Measurements from ENCODE around the gene AP1G1.

The AP1G1 gene

DNA sequence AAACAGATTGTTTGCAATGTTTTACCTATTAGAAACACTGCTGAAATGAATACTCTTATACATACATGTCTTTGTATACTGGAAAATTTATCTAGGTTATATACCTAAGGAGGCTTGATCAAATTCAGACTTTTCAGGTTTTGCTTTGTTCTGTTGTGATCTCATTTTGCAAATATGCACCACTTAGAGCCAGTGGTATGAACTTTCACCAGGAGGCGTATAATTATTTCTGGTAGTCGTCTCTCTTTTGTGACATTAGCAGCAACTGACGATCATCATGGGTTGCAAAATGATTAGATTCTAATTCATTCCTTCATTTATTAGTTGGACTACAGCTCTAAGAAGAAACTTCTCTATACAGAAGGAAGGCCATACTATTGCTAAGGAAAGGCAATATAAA, 26.9 kb downstream of the AP1G1 start:
- TF ChIP-seq, protein P1, sequence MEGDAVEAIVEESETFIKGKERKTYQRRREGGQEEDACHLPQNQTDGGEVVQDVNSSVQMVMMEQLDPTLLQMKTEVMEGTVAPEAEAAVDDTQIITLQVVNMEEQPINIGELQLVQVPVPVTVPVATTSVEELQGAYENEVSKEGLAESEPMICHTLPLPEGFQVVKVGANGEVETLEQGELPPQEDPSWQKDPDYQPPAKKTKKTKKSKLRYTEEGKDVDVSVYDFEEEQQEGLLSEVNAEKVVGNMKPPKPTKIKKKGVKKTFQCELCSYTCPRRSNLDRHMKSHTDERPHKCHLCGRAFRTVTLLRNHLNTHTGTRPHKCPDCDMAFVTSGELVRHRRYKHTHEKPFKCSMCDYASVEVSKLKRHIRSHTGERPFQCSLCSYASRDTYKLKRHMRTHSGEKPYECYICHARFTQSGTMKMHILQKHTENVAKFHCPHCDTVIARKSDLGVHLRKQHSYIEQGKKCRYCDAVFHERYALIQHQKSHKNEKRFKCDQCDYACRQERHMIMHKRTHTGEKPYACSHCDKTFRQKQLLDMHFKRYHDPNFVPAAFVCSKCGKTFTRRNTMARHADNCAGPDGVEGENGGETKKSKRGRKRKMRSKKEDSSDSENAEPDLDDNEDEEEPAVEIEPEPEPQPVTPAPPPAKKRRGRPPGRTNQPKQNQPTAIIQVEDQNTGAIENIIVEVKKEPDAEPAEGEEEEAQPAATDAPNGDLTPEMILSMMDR (IDR thresholded peaks at IDR 0.05; ENCODE audit: control extremely low read depth, extremely low read depth, low read depth, missing control alignments): no peak
- no peak for DNase-seq (ENCODE audit: extremely low spot score)
- CTCF ChIA-PET: interaction anchor here (1.2 to 1.9 kb wide), 4 partner anchors 11 to 71 kb away, joined by 3 to 6 read pairs (median 3); no protein-coding TSS in a partner anchor
- POLR2A ChIA-PET: no interaction called here

DNA sequence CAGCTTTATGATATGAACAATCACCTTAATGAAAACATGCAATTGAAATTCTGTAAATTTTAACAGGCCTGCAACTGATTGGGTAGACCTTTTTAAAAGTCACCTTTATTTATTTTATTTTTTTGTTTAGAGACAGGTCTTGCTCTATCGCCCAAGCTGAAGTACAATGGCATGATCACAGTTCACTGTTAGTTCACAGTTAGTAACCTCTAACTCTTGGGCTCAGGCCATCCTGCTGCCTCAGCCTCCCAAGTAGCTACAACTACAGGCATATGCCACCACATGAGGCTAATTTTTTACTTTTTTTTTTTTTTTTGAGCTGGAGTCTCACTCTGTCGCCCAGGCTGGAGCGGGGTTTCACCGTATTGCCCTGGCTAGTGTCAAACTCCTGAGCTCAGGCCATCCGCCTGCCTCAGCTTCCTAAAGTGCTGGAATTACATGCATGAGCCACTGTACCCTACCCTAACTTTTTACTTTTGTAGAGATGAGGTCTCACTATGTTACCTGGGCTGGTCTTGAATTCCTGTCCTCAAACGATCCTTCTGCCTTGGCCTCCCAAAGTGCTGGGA, 28.0 kb downstream of the AP1G1 start:
- no peak for DNase-seq (ENCODE audit: extremely low spot score)
- ChIA-PET POLR2A (interaction anchor here (0.6 to 0.9 kb wide), 3 partner anchors 24 to 147 kb away, joined by 3 to 4 read pairs (median 4); partner anchors contain the start of gene AP1G1), CTCF (interaction anchor here (1.0 to 1.9 kb wide), 4 partner anchors 14 to 102 kb away, joined by 3 to 6 read pairs (median 3); no protein-coding TSS in a partner anchor)
- TF ChIP-seq, protein P1 (IDR thresholded peaks at IDR 0.05; ENCODE audit: control extremely low read depth, extremely low read depth, low read depth, missing control alignments): no peak

DNA sequence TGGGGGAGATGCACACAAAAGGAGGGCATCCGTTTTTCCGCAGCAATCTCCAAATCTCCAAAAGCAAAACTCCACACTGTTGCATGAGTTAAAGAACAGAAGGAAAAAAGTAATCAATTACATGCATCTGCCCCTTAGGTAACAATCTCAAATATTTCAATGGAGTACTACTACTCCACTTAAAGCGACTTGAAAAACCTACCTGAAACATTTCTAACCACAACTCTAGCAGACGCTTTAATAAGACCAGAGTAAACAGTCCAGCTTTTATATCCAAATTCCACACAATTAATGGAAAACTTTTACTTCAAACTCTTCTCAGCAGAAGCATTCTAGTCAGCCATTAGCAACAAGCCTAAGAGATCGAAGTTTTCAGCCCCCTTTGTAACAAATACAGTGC, 29.9 kb downstream of the AP1G1 start:
- ChIA-PET POLR2A (interaction anchor here (0.6 to 0.7 kb wide), 2 partner anchors 111 to 118 kb away, joined by 4 read pairs; no protein-coding TSS in a partner anchor), CTCF (interaction anchor here (1.1 kb wide), 1 partner anchor 11 kb away, joined by 5 read pairs; no protein-coding TSS in a partner anchor)
- no peak for DNase-seq (ENCODE audit: extremely low spot score)
- TF ChIP-seq, protein P1 (IDR thresholded peaks at IDR 0.05; ENCODE audit: control extremely low read depth, extremely low read depth, low read depth, missing control alignments): no peak

DNA sequence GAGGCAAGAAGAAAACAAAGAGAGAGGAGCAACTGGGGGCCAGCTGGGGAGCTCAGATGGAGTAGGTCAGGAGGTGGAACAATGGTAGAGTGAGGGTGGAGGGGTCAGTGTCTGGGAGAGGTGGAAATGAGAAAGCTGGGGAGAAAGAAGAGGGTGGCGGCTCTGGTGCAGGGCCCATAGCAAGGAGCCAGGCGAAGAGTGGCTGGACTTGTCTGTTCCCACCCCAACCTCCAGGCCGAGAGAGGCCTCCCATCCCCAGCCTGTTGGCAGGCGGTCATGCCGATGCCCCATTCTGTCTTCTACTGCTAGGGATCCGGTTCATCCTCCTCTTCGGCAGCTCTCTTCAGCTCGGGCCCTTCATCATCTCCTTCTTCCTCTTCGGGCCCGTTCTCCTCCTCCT, 31.3 kb downstream of the AP1G1 start:
- peak; percentile 14 for DNase-seq (ENCODE audit: extremely low spot score)
- TF ChIP-seq, protein P1 (IDR thresholded peaks at IDR 0.05; ENCODE audit: control extremely low read depth, extremely low read depth, low read depth, missing control alignments): no peak
- ChIA-PET POLR2A (no interaction called here), CTCF (interaction anchor here (0.9 to 1.5 kb wide), 3 partner anchors 9 to 22 kb away, joined by 3 read pairs; no protein-coding TSS in a partner anchor)

DNA sequence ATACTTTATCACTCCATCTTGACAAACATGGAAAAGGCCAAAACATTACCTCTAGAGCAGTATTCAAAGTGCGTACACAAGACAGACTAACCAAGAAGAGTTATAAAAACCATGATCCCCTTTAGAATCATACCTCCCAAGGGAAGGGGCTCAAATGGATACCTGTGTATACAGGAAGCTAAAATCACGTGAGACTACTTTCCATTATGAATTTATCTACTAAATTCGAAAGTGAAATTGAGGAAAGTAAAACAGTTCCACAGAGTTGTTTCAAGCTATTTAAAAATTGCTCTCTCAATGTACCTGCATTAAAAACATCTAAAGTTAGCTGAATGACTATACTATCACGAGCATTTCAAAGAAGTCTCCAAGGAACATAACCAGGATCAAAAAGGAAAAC, 32.7 kb downstream of the AP1G1 start:
- CTCF ChIA-PET: interaction anchor here (1.0 to 1.5 kb wide), 3 partner anchors 21 to 106 kb away, joined by 3 to 5 read pairs (median 3); partner anchors contain the start of gene AP1G1

DNA sequence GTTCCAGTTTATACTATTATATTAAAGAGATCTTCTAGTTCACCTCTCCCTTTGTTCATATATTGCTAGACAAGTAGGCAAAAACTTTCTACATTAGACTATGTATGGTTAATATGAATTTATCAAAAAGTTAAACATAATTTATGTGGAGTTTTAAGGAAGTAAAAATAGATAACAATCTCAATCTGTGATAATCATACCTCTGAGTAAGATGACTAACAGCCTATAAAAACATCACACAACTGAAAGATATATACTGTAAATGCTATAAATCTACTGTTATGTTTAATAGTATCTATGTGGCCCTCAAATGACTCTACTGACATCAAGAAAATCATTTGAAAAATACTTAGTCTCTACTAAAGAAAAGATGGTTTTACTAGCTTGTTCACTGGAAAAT, 37.1 kb downstream of the AP1G1 start:
- ChIA-PET POLR2A (no interaction called here), CTCF (interaction anchor here (1.3 kb wide), 1 partner anchor 112 kb away, joined by 3 read pairs; no protein-coding TSS in a partner anchor)
- DNase-seq (ENCODE audit: extremely low spot score): no peak
- TF ChIP-seq, protein P1 (IDR thresholded peaks at IDR 0.05; ENCODE audit: control extremely low read depth, extremely low read depth, low read depth, missing control alignments): no peak

More for the DNA sequence above, 32.7 kb downstream of the AP1G1 start:
- TF ChIP-seq, protein P1 (IDR thresholded peaks at IDR 0.05; ENCODE audit: control extremely low read depth, extremely low read depth, low read depth, missing control alignments): no peak
- POLR2A ChIA-PET: no interaction called here
- DNase-seq (ENCODE audit: extremely low spot score): peak; percentile 43

Measured in GM10248 (cell line).